Mucosa of descending colon (tissue), 3 donors: Measurements from ENCODE around the gene PEAK1. TPM values are rescaled to one million over a fixed set of nuclear protein-coding genes. Genes with fewer than 3 reads are reported as not detected.

Experiments used
- ATAC-seq: fragments of 200-7000 bp; cut with Tn5 transposase; one replicate; pipeline ENCODE4 v1.9.1; 2020; ENCODE audit warnings: mild to moderate bottlenecking, moderate library complexity
- DNase-seq, 3 donors: peaks; one replicate each; pipeline ENCODE4 v3.0.0-alpha.2; 2020
- H3K36me3 ChIP-seq: fragments of 200-600 bp; one replicate; pipeline ENCODE4 v1.8.0; 2021; ENCODE audit warnings: low read depth, mild to moderate bottlenecking
- H3K4me1 ChIP-seq: fragments of 200-600 bp; one replicate; pipeline ENCODE4 v1.8.0; 2021; ENCODE audit warnings: low read depth, mild to moderate bottlenecking
- H3K4me3 ChIP-seq: fragments of 200-600 bp; one replicate; pipeline ENCODE4 v1.8.0; 2021; ENCODE audit warnings: mild to moderate bottlenecking
- H3K9me3 ChIP-seq: fragments of 200-600 bp; one replicate; pipeline ENCODE4 v1.8.0; 2021; ENCODE audit warnings: mild to moderate bottlenecking
- CTCF ChIP-seq: fragments of 200-600 bp; IDR thresholded peaks from one replicate; pipeline ENCODE4 v1.8.0; 2022; ENCODE audit warnings: antibody characterized with exemption, mild to moderate bottlenecking
- intact Hi-C, 2 donors: fragments of 100-400 bp; cut with DNase I in 1 of 2; cut with micrococcal nuclease in 1 of 2; formaldehyde crosslinking; loops; one replicate each; pipeline versions ENCODE4 v1.11.0 to v1.11.1; 2022; cut with DNase I, micrococcal nuclease
- total RNA-seq, 3 donors: library from RNA; stranded (reverse); fragmentation: NEBNext Ultra II Directional in 2 of 3; extraction: Animal tissue kit (Norgen Biotek cat#: 25700) in 2 of 3; gene quantifications; one replicate each; pipeline versions ENCODE4 v1.2.1 to v1.2.4, GENCODE V29; 2021 to 2023
- donor health status: DM: no; HTN: no; CAD: no; lungs with moderate emphysema.
- donor health status: DM: no; HTN: no; CAD: no.
- donor health status: DM: no; HTN: yes; CAD: no.

The PEAK1 gene
- total RNA-seq, 3 donors from 2014 or later, result 47.9 to 75.3 (median 65.7) TPM

GRCh38 chr15:77421370-77421700 lies 1.4 kb upstream of the PEAK1 start:
- TF ChIP-seq CTCF, result no peak
- ATAC-seq (no peak), DNase-seq (no peak)
- H3K36me3 ChIP-seq, result no peaks in the 10 kb centered on the region
- H3K4me3 ChIP-seq, result peak overlapping the region; percentile 87
- peaks cover 16% of the 10 kb centered on the region for H3K4me1 ChIP-seq
- H3K9me3 ChIP-seq, result no peaks in the 10 kb centered on the region
- intact Hi-C loops, result no loop called here

GRCh38 chr15:77420610-77421369 lies 886 bp upstream of the PEAK1 start, which contains the start of gene HMG20A:
Gene HMG20A, plus strand, starts transcription at chr15:77420888. Its CDS starts 37,520 bp downstream, at chr15:77458408.
- Histone ChIP-seq H3K9me3 (no peaks in the 10 kb centered on the region), H3K4me3 (peak within 1 kb of the TSS; percentile 87), H3K4me1 (peaks cover 16% of the 10 kb centered on the region), H3K36me3 (no peaks in the 10 kb centered on the region)
- TF ChIP-seq CTCF, result no peak
- intact Hi-C loops, result no loop called here
- DNase-seq (peak; percentile 61 to 82 (median 79)), ATAC-seq (peak; percentile 64)

GRCh38 chr15:77418966-77419835 lies 703 bp downstream of the PEAK1 start:
- Histone ChIP-seq H3K4me1 (peaks cover 16% of the 10 kb centered on the region), H3K4me3 (peak overlapping the region; percentile 87), H3K9me3 (no peaks in the 10 kb centered on the region), H3K36me3 (no peaks in the 10 kb centered on the region)
- ATAC-seq (peak; percentile 2), DNase-seq (peak; percentile 50 to 73 (median 73))
- intact Hi-C loops, result no loop called here
- no peak for TF ChIP-seq CTCF

- intact Hi-C loops, result no loop called here
- no peak for ATAC-seq
- no peaks in the 10 kb centered on the region for H3K36me3 ChIP-seq
- peaks cover 16% of the 10 kb centered on the region for H3K4me1 ChIP-seq
- no peak for DNase-seq
- H3K9me3 ChIP-seq, result no peaks in the 10 kb centered on the region
- peak overlapping the region; percentile 87 for H3K4me3 ChIP-seq
- no peak for TF ChIP-seq CTCF
These were observed 1.4 kb downstream of the PEAK1 start for GRCh38 chr15:77418391-77418965.

GRCh38 chr15:77417602-77418001 lies 2.3 kb downstream of the PEAK1 start:
- H3K9me3 ChIP-seq, result no peaks in the 10 kb centered on the region
- TF ChIP-seq CTCF, result no peak
- ATAC-seq (no peak), DNase-seq (no peak)
- intact Hi-C loops, result no loop called here
- no peak overlapping the region for H3K4me3 ChIP-seq
- peaks cover 16% of the 10 kb centered on the region for H3K4me1 ChIP-seq
- no peaks in the 10 kb centered on the region for H3K36me3 ChIP-seq
